Endodermal cell (in vitro differentiated cells): ENCODE results near the gene RANBP1. TPM values are rescaled to one million over a fixed set of nuclear protein-coding genes. Genes with fewer than 3 reads are reported as not detected.

Source experiments
- DNase-seq: peaks from one replicate; pipeline ENCODE4 v3.0.0-alpha.2; 2017
- H3K27ac ChIP-seq: 2 replicates; pipeline ENCODE4 v1.5.1; 2013; ENCODE audit warnings: mild to moderate bottlenecking, low read depth, low read length, moderate library complexity
- H3K27me3 ChIP-seq: 2 replicates; pipeline ENCODE4 v1.6.1; 2013; ENCODE audit warnings: mild to moderate bottlenecking, low read length, moderate library complexity; ENCODE audit not compliant: insufficient read depth, control insufficient read depth, poor library complexity, severe bottlenecking
- H3K36me3 ChIP-seq: 2 replicates; pipeline ENCODE4 v1.7.0; 2013; ENCODE audit warnings: mild to moderate bottlenecking, low read length, moderate library complexity; ENCODE audit not compliant: control insufficient read depth, insufficient read depth
- H3K4me1 ChIP-seq: one replicate; pipeline ENCODE4 v1.7.0; 2013; ENCODE audit warnings: low read length; ENCODE audit not compliant: control insufficient read depth, insufficient read depth
- H3K4me3 ChIP-seq: 2 replicates; pipeline ENCODE4 v1.5.1; 2013; ENCODE audit warnings: mild to moderate bottlenecking, low read length, moderate library complexity
- H3K9ac ChIP-seq: 2 replicates; pipeline ENCODE4 v1.6.1; 2013; ENCODE audit warnings: mild to moderate bottlenecking, low read length, moderate library complexity; ENCODE audit not compliant: poor library complexity, severe bottlenecking; ENCODE audit errors: extremely low read depth
- H3K9me3 ChIP-seq: 2 replicates; pipeline ENCODE4 v1.6.1; 2013; ENCODE audit warnings: mild to moderate bottlenecking, low read length, moderate library complexity; ENCODE audit not compliant: control insufficient read depth
- H3K27ac Mint-ChIP-seq: 2 replicates; pipeline ENCODE4 v1.8.0; 2020; ENCODE audit warnings: mixed read lengths
- H3K27me3 Mint-ChIP-seq: 2 replicates; pipeline ENCODE4 v1.8.0; 2021; ENCODE audit warnings: mild to moderate bottlenecking, mixed read lengths; ENCODE audit not compliant: insufficient read depth
- H3K36me3 Mint-ChIP-seq: 2 replicates; pipeline ENCODE4 v1.8.0; 2020; ENCODE audit warnings: low read depth, mixed read lengths
- H3K4me1 Mint-ChIP-seq: 2 replicates; pipeline ENCODE4 v1.8.0; 2020; ENCODE audit warnings: mixed read lengths
- H3K4me3 Mint-ChIP-seq: 2 replicates; pipeline ENCODE4 v1.8.0; 2020; ENCODE audit warnings: mild to moderate bottlenecking, moderate library complexity, mixed read lengths
- H3K9me3 Mint-ChIP-seq: 2 replicates; pipeline ENCODE4 v1.8.0; 2020; ENCODE audit warnings: mild to moderate bottlenecking, mixed read lengths
- WGBS, 2 experiments: methylation state at CpG; one replicate each; pipeline versions ENCODE4 v1.1.5 to v1.1.7; 2013; ENCODE audit warnings: missing lambda C conversion rate in 2 of 2, mixed read lengths in 1 of 2; ENCODE audit not compliant: insufficient coverage in 1 of 2, insufficient read length in 1 of 2; 5-methylcytosine and 5-hydroxymethylcytosine counted together
- total RNA-seq, 2 donors: library from RNA; stranded (reverse); fragmentation: NEBNext Ultra II Directional in 1 of 2; extraction: Animal tissue kit (Norgen Biotek cat#: 25700) in 1 of 2; gene quantifications; 2 replicates in 1 of 2; 3 replicates in 1 of 2; pipeline ENCODE4 v1.2.1, GENCODE V29; 2021
- TF ChIP-seq, protein P1 (sequence below): fragments of 200-600 bp; sonication (generic); conservative IDR thresholded peaks from 2 replicates; pipeline ENCODE4 v1.5.0; 2021; ENCODE audit warnings: antibody characterized with exemption, mild to moderate bottlenecking

RANBP1 gene
- total RNA-seq, 2 donors from 2014 or later: 320 to 415 TPM

DNA sequence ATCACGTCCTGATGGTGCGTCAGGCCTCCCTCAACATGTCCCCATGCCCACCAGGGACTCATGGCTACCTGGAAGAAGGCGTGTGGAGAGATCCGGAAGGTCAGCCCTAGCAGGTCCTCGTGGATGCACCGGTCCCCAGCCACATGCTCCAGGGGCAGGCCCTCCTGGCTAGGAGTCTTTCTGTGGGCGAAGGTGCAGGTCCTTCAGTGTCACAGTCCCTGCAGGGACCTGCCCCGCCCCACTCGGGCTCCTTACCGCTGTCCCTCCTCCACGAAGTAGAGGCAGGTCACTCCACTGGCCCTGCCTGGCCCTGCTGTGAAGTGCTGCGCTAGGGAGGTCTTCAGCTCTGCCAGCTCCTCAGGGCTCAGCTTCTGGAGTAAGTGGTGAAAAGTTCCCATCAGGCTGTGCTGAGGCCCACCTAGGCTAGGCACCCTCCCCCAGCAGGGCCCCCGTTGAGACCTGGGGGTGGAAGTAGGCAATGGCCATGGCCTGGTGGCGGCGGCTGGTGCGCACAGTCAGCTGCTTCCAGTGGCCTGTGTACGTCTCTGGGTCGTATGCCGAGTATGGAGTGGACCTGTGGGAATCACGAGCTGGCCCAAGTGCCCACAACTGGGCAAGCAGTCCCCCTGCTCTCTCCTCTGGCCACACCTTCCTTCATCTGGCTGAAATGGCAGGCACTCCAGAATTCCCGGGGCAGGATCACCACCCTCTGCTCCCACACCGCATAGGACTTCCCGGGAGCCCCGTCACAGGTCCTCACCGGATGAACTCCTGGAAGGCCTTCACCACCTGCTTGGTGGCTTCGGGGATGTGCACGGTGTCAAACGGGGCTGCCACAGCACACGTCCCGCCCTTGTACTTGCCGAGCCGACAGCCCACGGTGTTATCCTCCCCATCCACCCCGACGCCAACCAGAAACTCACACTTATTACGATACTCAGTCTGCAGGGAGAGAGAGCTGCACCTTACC is 1.1 kb upstream of the RANBP1 start:
- Histone ChIP-seq H3K36me3 (peaks cover 47% of the 10 kb centered on the region), H3K9ac (no peak overlapping the region), H3K4me1 (peaks cover 7% of the 10 kb centered on the region), H3K27me3 (no peaks in the 10 kb centered on the region), H3K27ac (no peak overlapping the region), H3K9me3 (no peaks in the 10 kb centered on the region), H3K4me3 (no peak overlapping the region)
- Mint-ChIP-seq H3K4me3 (peak overlapping the region; percentile 89), H3K27me3 (no peaks in the 10 kb centered on the region), H3K36me3 (peaks cover 35% of the 10 kb centered on the region), H3K9me3 (no peaks in the 10 kb centered on the region), H3K4me1 (peaks cover 5% of the 10 kb centered on the region), H3K27ac (peak overlapping the region; percentile 72)
- no peak for DNase-seq
- TF ChIP-seq, protein P1, sequence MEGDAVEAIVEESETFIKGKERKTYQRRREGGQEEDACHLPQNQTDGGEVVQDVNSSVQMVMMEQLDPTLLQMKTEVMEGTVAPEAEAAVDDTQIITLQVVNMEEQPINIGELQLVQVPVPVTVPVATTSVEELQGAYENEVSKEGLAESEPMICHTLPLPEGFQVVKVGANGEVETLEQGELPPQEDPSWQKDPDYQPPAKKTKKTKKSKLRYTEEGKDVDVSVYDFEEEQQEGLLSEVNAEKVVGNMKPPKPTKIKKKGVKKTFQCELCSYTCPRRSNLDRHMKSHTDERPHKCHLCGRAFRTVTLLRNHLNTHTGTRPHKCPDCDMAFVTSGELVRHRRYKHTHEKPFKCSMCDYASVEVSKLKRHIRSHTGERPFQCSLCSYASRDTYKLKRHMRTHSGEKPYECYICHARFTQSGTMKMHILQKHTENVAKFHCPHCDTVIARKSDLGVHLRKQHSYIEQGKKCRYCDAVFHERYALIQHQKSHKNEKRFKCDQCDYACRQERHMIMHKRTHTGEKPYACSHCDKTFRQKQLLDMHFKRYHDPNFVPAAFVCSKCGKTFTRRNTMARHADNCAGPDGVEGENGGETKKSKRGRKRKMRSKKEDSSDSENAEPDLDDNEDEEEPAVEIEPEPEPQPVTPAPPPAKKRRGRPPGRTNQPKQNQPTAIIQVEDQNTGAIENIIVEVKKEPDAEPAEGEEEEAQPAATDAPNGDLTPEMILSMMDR: no peak
- 93 to 94% methylated on average over 24 to 36 of the region's 36 CpGs for WGBS, 2 experiments

DNA sequence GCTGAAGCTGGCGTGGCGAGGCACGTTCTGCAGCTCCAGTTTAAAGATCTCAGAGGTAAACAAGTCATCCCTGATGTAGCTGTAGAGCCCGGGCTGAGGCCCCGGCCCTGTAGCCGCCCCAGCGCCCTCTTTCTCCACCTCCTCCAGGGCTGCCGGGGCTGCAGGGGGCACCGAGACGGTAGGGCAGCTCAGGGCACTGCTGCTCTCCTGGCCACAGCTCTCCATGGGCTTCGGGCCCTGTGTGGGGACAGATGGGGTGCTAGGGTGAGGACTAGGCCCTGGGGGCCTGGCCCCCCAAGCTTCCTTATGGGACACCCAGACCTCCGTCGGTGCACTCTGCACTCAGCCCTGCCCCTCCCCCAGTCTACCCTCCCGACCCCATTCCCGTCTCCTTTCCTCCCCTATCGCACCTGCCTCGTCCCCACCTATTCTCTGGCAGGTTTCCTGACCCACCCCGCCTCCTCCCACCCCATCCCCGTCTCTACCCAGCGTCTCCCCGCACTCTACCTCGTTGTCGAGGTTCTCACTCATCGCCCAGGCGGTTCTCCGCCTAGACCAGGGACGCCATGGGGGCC is 559 bp downstream of the RANBP1 start:
- H3K27me3 ChIP-seq: no peaks in the 10 kb centered on the region
- H3K9ac ChIP-seq: peak overlapping the region; percentile 86
- H3K36me3 ChIP-seq: peaks cover 51% of the 10 kb centered on the region
- H3K27ac ChIP-seq: peak overlapping the region; percentile 88
- Mint-ChIP-seq H3K36me3 (peaks cover 37% of the 10 kb centered on the region), H3K4me1 (peaks cover 5% of the 10 kb centered on the region), H3K4me3 (peak overlapping the region; percentile 89), H3K27ac (peak overlapping the region; percentile 94), H3K27me3 (no peaks in the 10 kb centered on the region), H3K9me3 (no peaks in the 10 kb centered on the region)
- DNase-seq: no peak
- 19 to 71% methylated on average over 3 to 27 of the region's 27 CpGs for WGBS, 2 experiments
- H3K4me1 ChIP-seq: peaks cover 7% of the 10 kb centered on the region
- H3K4me3 ChIP-seq: peak overlapping the region; percentile 88
- no peaks in the 10 kb centered on the region for H3K9me3 ChIP-seq
- TF ChIP-seq, protein P1: no peak

DNA sequence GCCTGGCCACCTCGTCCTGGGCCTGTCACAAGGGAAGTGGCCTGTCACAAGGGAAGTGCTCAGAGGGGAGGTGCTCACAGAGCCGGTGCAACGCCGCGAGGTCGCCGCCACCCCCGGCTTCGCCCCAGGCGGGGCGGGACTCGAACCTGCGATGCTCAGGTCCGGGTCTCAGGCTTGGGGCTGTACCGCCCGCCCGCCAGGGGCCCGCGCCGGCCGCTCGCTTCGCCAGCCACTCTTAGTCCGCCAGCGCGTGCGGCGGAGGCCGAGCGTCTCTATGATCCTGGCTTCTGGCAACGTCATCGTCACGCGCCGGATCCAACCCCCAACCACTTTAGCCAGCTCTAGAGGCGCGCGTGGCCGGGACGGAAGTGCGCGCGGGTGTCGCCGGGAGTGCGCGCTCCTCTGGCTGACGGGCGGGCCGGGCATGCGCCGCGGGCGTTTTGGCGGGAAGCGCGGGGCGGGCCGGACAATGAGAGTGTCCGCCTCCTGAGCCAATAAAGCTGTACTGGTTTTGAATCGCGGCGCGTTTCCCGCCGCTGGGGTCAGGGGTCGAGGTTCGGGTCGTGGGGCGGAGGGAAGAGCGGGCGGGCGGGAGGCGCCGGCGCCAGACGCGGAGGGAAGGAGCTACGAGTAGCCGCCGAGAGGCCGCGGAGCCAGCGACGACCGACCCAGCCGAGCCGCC is 1.2 kb downstream of the RANBP1 start, which contains the start of gene TRMT2A:
Gene TRMT2A, minus strand, starts transcription at position 276 of the 682 bp plus-strand sequence. CDS start 320 bp downstream, outside the sequence.
- 0% methylated on average over 23 to 88 of the region's 88 CpGs for WGBS, 2 experiments

More for the DNA sequence above, 1.2 kb downstream of the RANBP1 start, which contains the start of gene TRMT2A:
- peak within 1 kb of the TSS; percentile 94 for H3K27ac Mint-ChIP-seq
- peak; percentile 99 for DNase-seq
- Histone ChIP-seq H3K36me3 (peaks cover 56% of the 10 kb centered on the region), H3K4me1 (peaks cover 7% of the 10 kb centered on the region), H3K4me3 (peak within 1 kb of the TSS; percentile 95), H3K9me3 (no peaks in the 10 kb centered on the region), H3K27me3 (no peaks in the 10 kb centered on the region), H3K9ac (peak within 1 kb of the TSS; percentile 95), H3K27ac (peak within 1 kb of the TSS; percentile 88)
- peaks cover 41% of the 10 kb centered on the region for H3K36me3 Mint-ChIP-seq
- H3K4me3 Mint-ChIP-seq: peak within 1 kb of the TSS; percentile 89
- H3K4me1 Mint-ChIP-seq: peaks cover 5% of the 10 kb centered on the region
- TF ChIP-seq, protein P1: peak; percentile 29
- H3K27me3 Mint-ChIP-seq: no peaks in the 10 kb centered on the region
- H3K9me3 Mint-ChIP-seq: no peaks in the 10 kb centered on the region
